ENCODE data around the gene MRPL1.

DNA sequence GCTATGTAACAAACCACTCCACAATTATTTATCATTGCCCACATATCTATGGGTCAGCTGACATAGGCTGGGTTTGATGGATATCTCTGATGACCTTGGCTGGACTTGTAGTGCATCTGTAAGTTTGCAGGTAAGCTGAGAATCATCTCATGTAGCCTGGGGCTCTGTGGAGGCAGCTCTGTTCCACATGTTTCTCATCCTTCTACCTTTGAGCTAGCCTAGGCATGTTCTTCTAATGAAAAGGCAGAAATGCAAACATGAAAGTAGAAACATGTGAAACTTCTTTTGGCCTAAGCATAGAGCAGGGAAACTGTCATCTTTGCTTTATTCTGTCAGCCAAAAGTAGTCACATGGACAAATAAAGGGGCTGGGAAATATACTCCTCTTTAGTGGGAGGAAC, 18.2 kb downstream of the MRPL1 start:
- TF ChIP-seq, protein P1, sequence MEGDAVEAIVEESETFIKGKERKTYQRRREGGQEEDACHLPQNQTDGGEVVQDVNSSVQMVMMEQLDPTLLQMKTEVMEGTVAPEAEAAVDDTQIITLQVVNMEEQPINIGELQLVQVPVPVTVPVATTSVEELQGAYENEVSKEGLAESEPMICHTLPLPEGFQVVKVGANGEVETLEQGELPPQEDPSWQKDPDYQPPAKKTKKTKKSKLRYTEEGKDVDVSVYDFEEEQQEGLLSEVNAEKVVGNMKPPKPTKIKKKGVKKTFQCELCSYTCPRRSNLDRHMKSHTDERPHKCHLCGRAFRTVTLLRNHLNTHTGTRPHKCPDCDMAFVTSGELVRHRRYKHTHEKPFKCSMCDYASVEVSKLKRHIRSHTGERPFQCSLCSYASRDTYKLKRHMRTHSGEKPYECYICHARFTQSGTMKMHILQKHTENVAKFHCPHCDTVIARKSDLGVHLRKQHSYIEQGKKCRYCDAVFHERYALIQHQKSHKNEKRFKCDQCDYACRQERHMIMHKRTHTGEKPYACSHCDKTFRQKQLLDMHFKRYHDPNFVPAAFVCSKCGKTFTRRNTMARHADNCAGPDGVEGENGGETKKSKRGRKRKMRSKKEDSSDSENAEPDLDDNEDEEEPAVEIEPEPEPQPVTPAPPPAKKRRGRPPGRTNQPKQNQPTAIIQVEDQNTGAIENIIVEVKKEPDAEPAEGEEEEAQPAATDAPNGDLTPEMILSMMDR (IDR thresholded peaks at IDR 0.05; ENCODE audit: low read depth, low read length) = no peak
- TF ChIP-seq POLR2A (IDR thresholded peaks at IDR 0.05; ENCODE audit: extremely low read depth, insufficient read length) (no peak), MYC (IDR thresholded peaks at IDR 0.05; ENCODE audit: low read depth, low read length) (no peak)

All from NB4 (cell line).